Measurements from ENCODE around the gene ZC3H12A. TPM values are rescaled to one million over a fixed set of nuclear protein-coding genes. Genes with fewer than 3 reads are reported as not detected.

Gene ZC3H12A
- total and polyA plus RNA-seq, 10 of the 15 experiments (the other 5 are each of a cell fraction or from before 2014, with no cell fraction given): 0.35 to 30.2 (median 13.8) TPM

DNA sequence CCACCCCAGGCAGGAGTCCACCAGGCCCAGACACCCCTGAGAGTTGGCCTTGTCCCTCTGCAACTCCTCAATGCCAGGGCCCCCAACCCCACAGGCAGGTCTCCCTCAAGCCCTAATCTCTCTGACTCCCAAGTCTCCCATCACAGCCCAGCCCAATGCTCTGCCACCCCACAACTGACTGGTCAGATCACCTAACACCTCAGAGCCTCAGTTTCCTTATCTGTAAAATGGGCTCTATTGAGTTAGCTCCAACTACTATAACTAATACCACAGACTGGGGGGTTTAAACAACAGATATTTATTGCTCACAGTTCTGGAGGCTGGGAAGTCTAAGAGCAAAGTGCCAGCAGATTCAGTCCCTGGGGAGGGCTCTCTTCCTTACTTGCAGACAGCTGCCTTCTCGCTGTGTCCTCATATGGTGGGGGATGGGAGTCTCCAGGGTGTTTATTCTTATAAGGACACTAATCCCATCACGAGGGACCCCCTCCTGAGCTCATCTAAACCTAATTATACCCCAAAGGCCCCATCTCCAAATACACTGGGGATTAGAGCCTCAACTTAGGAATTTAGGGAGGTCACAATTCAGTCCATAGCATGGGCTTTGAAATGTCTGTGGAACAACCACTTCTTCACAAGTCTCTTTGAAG lies 34.9 kb upstream of the ZC3H12A start:
- Histone ChIP-seq H3K4me3 (no peak overlapping the region), H3K79me2 (ENCODE audit: control insufficient read depth, insufficient read depth, low read length) (no peaks in the 10 kb centered on the region), H3K27ac (ENCODE audit: control insufficient read depth, insufficient read depth) (no peak overlapping the region), H4K20me1 (ENCODE audit: control insufficient read depth, insufficient read depth) (no peaks in the 10 kb centered on the region), H3K27me3 (replicated peaks in 1 of 2; ENCODE audit: control insufficient read depth in 2 of 2, insufficient read depth in 2 of 2, low read length in 1 of 2) (peaks cover 0 to 1% of the 10 kb centered on the region in 2 experiments; a peak in 1 of 4 replicates), H3K4me1 (ENCODE audit: control insufficient read depth, insufficient read depth, low read length) (no peaks in the 10 kb centered on the region), H3K4me2 (ENCODE audit: control insufficient read depth, insufficient read depth) (no peak overlapping the region), H3K9me3 (replicated peaks; ENCODE audit: control insufficient read depth, insufficient read depth, low read length) (no peaks in the 10 kb centered on the region), H2AFZ (ENCODE audit: control insufficient read depth, low read depth, low read length) (no peak overlapping the region), H3K9ac (ENCODE audit: control insufficient read depth, insufficient read depth, low read length) (no peak overlapping the region), H3K36me3 (ENCODE audit: control insufficient read depth in 2 of 2, insufficient read depth in 2 of 2, low read length in 1 of 2) (no peaks in the 10 kb centered on the region)
- no TSS peak for BruUV-seq (replicated peaks)
- DNase-seq (ENCODE audit: low read depth, low spot score) (no peak), FAIRE-seq (no peak), ATAC-seq (no peak)
- TF ChIP-seq, protein P1, sequence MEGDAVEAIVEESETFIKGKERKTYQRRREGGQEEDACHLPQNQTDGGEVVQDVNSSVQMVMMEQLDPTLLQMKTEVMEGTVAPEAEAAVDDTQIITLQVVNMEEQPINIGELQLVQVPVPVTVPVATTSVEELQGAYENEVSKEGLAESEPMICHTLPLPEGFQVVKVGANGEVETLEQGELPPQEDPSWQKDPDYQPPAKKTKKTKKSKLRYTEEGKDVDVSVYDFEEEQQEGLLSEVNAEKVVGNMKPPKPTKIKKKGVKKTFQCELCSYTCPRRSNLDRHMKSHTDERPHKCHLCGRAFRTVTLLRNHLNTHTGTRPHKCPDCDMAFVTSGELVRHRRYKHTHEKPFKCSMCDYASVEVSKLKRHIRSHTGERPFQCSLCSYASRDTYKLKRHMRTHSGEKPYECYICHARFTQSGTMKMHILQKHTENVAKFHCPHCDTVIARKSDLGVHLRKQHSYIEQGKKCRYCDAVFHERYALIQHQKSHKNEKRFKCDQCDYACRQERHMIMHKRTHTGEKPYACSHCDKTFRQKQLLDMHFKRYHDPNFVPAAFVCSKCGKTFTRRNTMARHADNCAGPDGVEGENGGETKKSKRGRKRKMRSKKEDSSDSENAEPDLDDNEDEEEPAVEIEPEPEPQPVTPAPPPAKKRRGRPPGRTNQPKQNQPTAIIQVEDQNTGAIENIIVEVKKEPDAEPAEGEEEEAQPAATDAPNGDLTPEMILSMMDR (IDR thresholded peaks at IDR 0.05 in 2 of 3, conservative IDR thresholded peaks at IDR 0.05 in 1 of 3; ENCODE audit: control insufficient read depth in 2 of 3, extremely low read depth in 1 of 3, insufficient read depth in 1 of 3, low read depth in 3 of 3, low read length in 3 of 3): no peak
- TF ChIP-seq SMARCA5 (IDR thresholded peaks at IDR 0.05) (no peak), DPF2 (IDR thresholded peaks at IDR 0.05) (no peak), BCL11A (IDR thresholded peaks at IDR 0.05; ENCODE audit: low read depth, low read length) (no peak), HDAC2 (IDR thresholded peaks at IDR 0.05) (no peak), ZBED1 (IDR thresholded peaks at IDR 0.05; ENCODE audit: borderline replicate concordance) (no peak), FOXK2 (IDR thresholded peaks at IDR 0.05) (no peak), MEF2B (IDR thresholded peaks at IDR 0.05; ENCODE audit: partially characterized antibody, poor library complexity, severe bottlenecking) (no peak), CBX3 (IDR thresholded peaks at IDR 0.05; ENCODE audit: borderline replicate concordance, low read depth) (no peak), RB1 (IDR thresholded peaks at IDR 0.05; ENCODE audit: borderline replicate concordance) (no peak), TCF12 (IDR thresholded peaks at IDR 0.05; ENCODE audit: low read depth, low read length) (no peak), SUZ12 (IDR thresholded peaks at IDR 0.05; ENCODE audit: unreplicated experiment) (no peak)
- in situ Hi-C loops (cut with MboI) (loop anchor here (5.0 kb wide), 1 partner anchor 737 kb away; no protein-coding TSS in a partner anchor), intact Hi-C loops (cut with micrococcal nuclease; ENCODE audit: unreplicated experiment) (no loop called here)
- ChIA-PET SMC1A (ENCODE audit: uncharacterized antibody, unreplicated experiment) (interaction anchor here (1.2 kb wide), 1 partner anchor 23 kb away, joined by 4 read pairs; no protein-coding TSS in a partner anchor), POLR2A (no interaction called here), RAD21 (ENCODE audit: unreplicated experiment) (no interaction called here), CTCF (interaction anchor here (0.6 to 0.9 kb wide), 2 partner anchors 16 to 164 kb away, joined by 3 read pairs; no protein-coding TSS in a partner anchor)
- WGBS (ENCODE audit: insufficient coverage, insufficient replicate concordance, low lambda C conversion rate, missing lambda C conversion rate): 14% methylated on average over 2 of the region's 2 CpGs

Measured in GM12878 (cell line).